ENCODE data around the gene PSORS1C1.
"Not testable (repeated sequence)": the region's sequence is repeated elsewhere in the genome, so short reads cannot be mapped to it uniquely, and the experiment has no call there.

The PSORS1C1 gene

DNA sequence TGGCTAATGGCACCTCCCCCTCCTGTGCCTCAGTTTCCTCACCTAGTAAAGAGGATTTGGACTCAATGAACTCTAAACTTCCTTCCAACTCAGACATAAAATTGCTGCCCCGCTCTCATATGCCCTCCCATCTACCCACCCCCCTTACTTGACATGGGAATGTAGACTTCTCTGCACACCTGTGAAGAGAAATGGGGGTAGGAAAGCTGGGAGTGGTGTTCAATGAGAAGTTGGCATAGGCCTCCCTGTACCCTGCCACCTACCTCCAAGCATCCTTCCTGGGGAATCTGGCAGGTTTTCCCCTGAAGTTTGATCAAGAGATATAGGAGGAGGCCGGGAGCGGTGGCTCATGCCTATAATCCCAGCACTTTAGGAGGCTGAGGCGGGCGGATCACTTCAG, 59.8 kb downstream of the PSORS1C1 start:
- Histone ChIP-seq H3K4me1 (ENCODE audit: control insufficient read depth, insufficient read depth, low read length) (peaks cover 24% of the 10 kb centered on the region), H3K9me3 (ENCODE audit: control insufficient read depth, low read length) (no peaks in the 10 kb centered on the region), H3K4me3 (ENCODE audit: insufficient read depth, low read depth, low read length) (no peak overlapping the region), H3K27me3 (ENCODE audit: control insufficient read depth, insufficient read depth, low read length, poor library complexity, severe bottlenecking) (peaks cover 27% of the 10 kb centered on the region), H3K27ac (ENCODE audit: insufficient read depth, low read depth, low read length, poor library complexity, severe bottlenecking) (no peak overlapping the region), H3K36me3 (ENCODE audit: control insufficient read depth, insufficient read depth, low read length) (no peaks in the 10 kb centered on the region)
- WGBS, 2 experiments, result 87 to 90% methylated on average over 4 to 5 of the region's 5 CpGs

GRCh38 chr6:31175971-31176370, 61.4 kb downstream of the PSORS1C1 start:
- 87 to 88% methylated on average over 3 of the region's 3 CpGs for WGBS, 2 experiments
- Histone ChIP-seq H3K36me3 (ENCODE audit: control insufficient read depth, insufficient read depth, low read length) (no peaks in the 10 kb centered on the region), H3K27me3 (ENCODE audit: control insufficient read depth, insufficient read depth, low read length, poor library complexity, severe bottlenecking) (peaks cover 11% of the 10 kb centered on the region), H3K4me1 (ENCODE audit: control insufficient read depth, insufficient read depth, low read length) (peaks cover 19% of the 10 kb centered on the region), H3K4me3 (ENCODE audit: insufficient read depth, low read depth, low read length) (no peak overlapping the region), H3K27ac (ENCODE audit: insufficient read depth, low read depth, low read length, poor library complexity, severe bottlenecking) (no peak overlapping the region), H3K9me3 (ENCODE audit: control insufficient read depth, low read length) (no peaks in the 10 kb centered on the region)

DNA sequence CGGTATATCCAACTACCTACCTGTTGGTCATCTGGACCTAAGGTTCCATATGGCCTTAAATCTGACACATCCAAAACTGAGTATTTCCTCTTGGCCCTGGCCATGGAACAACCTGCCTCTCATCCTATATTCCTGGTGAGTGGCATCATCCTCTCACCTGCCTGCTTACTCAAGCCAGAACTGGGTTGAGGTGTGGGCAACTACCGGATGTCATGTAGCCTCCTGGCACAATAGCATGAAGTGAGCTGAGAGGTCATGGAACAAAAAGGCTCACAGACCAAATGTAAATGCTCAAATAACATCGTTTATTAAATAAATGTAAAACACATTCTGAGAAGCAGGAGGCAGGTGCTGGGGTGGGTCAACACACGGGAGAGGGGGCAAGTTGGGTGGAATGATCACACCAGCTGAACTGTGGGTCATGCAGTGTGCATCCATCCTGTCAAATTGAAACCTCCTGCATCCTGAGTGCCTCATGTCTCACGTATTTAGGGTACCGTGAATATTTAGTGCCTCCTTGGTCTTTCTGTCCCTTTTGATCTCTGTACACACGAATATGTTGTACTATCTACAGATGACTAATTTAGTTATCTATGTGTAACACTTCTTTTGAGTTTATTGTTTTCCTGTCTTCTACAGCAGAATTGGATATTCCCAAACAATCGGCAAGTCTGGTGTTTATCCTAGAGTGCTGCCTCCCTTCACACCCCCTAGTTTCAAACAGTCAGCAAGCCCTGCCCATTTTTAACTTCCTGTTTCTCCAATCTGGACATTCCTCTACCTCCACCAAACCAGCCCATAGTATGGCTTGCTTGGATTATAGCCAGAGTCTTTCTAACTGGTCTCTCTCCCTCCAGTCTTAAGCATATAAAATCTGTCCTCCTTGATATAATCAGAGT, 63.8 kb downstream of the PSORS1C1 start:
- H3K9me3 ChIP-seq (ENCODE audit: control insufficient read depth, low read length), result no peaks in the 10 kb centered on the region
- H3K4me1 ChIP-seq (ENCODE audit: control insufficient read depth, insufficient read depth, low read length), result peaks cover under 1% of the 10 kb centered on the region
- WGBS, 2 experiments, result 96% methylated on average over 7 to 8 of the region's 8 CpGs
- no peak overlapping the region for H3K4me3 ChIP-seq (ENCODE audit: insufficient read depth, low read depth, low read length)
- H3K27ac ChIP-seq (ENCODE audit: insufficient read depth, low read depth, low read length, poor library complexity, severe bottlenecking), result no peak overlapping the region
- H3K27me3 ChIP-seq (ENCODE audit: control insufficient read depth, insufficient read depth, low read length, poor library complexity, severe bottlenecking), result no peaks in the 10 kb centered on the region
- no peaks in the 10 kb centered on the region for H3K36me3 ChIP-seq (ENCODE audit: control insufficient read depth, insufficient read depth, low read length)

DNA sequence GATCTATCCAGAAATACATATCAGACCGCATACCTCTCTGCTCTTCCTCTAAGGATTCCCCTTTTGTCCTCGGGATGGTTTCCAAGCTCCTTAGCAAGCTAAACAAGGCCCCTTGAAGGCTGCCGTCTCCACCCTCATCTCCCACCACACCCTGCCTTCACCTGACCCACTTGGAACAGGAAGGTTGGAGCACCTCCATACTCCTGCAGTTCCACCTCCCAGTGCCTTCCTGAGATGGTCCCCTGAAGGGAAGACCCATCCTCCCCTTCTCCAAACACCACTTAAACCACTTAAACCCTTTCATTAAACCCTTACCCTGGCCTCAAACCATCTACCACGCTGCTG, 64.4 kb downstream of the PSORS1C1 start:
- no peaks in the 10 kb centered on the region for H3K9me3 ChIP-seq (ENCODE audit: control insufficient read depth, low read length)
- H3K4me1 ChIP-seq (ENCODE audit: control insufficient read depth, insufficient read depth, low read length), result no peaks in the 10 kb centered on the region

DNA sequence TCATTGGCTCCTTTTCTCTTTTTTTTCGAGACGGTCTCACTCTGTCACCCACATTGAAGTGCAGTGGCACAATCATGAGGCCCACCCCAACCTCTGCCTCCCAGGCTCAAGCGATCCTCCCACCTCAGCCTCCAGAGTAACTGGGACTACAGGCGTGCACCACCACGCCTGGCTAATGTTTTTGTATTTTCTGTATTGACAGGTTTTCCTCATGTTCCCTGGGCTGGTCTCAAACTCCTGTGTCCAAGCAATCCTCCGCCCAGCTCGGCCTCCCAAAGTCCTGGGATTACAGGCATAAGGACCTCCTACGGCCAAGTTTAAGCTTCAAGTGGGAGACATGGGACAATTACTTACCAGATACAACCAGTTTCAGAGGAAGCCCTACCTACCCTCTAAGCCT, 65.3 kb downstream of the PSORS1C1 start:
- no peak overlapping the region for H3K4me3 ChIP-seq (ENCODE audit: insufficient read depth, low read depth, low read length)
- H3K27me3 ChIP-seq (ENCODE audit: control insufficient read depth, insufficient read depth, low read length, poor library complexity, severe bottlenecking), result no peaks in the 10 kb centered on the region

More for the DNA sequence above, 64.4 kb downstream of the PSORS1C1 start:
- WGBS, 2 experiments, result 90 to 95% methylated on average over 4 of the region's 4 CpGs
- no peaks in the 10 kb centered on the region for H3K36me3 ChIP-seq (ENCODE audit: control insufficient read depth, insufficient read depth, low read length)
- H3K27me3 ChIP-seq (ENCODE audit: control insufficient read depth, insufficient read depth, low read length, poor library complexity, severe bottlenecking), result no peaks in the 10 kb centered on the region
- H3K27ac ChIP-seq (ENCODE audit: insufficient read depth, low read depth, low read length, poor library complexity, severe bottlenecking), result no peak overlapping the region
- H3K4me3 ChIP-seq (ENCODE audit: insufficient read depth, low read depth, low read length), result no peak overlapping the region

DNA sequence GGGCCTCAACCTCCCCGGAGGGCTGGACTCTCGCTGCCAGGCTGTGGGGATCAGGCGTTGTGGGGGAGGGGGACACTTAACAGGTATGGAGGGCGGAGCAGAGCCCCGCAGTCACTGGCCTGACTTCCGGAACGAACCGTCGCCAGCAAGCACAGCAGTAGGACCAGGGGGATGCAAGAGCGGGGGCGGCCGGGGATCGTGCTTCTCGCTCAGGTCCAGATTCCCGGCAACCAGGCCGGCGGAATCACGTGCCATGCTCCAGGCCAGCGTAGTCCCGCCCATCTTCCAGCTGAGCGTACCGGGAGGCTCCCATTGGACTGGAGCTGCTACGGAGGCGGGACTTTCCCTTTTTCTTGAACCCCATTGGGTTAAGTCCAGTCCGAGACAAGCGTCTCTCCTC, 65.9 kb downstream of the PSORS1C1 start:
- Histone ChIP-seq H3K9me3 (ENCODE audit: control insufficient read depth, low read length) (no peaks in the 10 kb centered on the region), H3K4me1 (ENCODE audit: control insufficient read depth, insufficient read depth, low read length) (no peaks in the 10 kb centered on the region), H3K27me3 (ENCODE audit: control insufficient read depth, insufficient read depth, low read length, poor library complexity, severe bottlenecking) (no peaks in the 10 kb centered on the region), H3K27ac (ENCODE audit: insufficient read depth, low read depth, low read length, poor library complexity, severe bottlenecking) (no peak overlapping the region), H3K4me3 (ENCODE audit: insufficient read depth, low read depth, low read length) (no peak overlapping the region), H3K36me3 (ENCODE audit: control insufficient read depth, insufficient read depth, low read length) (no peaks in the 10 kb centered on the region)
- WGBS, 2 experiments, result 94 to 95% methylated on average over 26 of the region's 26 CpGs

More for the DNA sequence above, 65.3 kb downstream of the PSORS1C1 start:
- Histone ChIP-seq H3K36me3 (ENCODE audit: control insufficient read depth, insufficient read depth, low read length) (no peaks in the 10 kb centered on the region), H3K4me1 (ENCODE audit: control insufficient read depth, insufficient read depth, low read length) (no peaks in the 10 kb centered on the region), H3K9me3 (ENCODE audit: control insufficient read depth, low read length) (no peaks in the 10 kb centered on the region), H3K27ac (ENCODE audit: insufficient read depth, low read depth, low read length, poor library complexity, severe bottlenecking) (no peak overlapping the region)
- 90 to 98% methylated on average over 8 of the region's 8 CpGs for WGBS, 2 experiments

DNA sequence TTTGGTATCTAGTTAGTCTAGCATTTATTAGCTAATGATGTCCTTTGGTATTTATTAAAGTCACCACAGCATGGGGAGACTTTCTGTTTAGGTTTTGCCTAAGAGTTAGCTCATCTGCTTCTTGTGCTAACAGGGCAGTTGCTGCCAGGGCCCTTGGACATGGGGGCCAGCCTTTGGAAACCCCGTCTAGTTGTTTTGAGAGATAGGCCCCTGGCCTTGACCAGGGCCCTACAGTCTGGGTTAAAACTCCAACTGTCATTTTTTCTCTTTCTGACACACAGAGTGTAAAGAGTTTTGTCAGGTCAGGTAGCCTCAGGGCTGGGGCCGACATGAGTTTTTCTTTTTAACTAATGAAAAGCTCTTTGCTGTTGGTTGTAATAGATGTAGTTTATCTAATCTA, 68.7 kb downstream of the PSORS1C1 start:
- not testable (repeated sequence) for H3K36me3 ChIP-seq (ENCODE audit: control insufficient read depth, insufficient read depth, low read length); H3K4me3 ChIP-seq (ENCODE audit: insufficient read depth, low read depth, low read length); H3K4me1 ChIP-seq (ENCODE audit: control insufficient read depth, insufficient read depth, low read length); H3K9me3 ChIP-seq (ENCODE audit: control insufficient read depth, low read length); H3K27ac ChIP-seq (ENCODE audit: insufficient read depth, low read depth, low read length, poor library complexity, severe bottlenecking); H3K27me3 ChIP-seq (ENCODE audit: control insufficient read depth, insufficient read depth, low read length, poor library complexity, severe bottlenecking)
- 95 to 100% methylated on average over 1 of the region's 2 CpGs for WGBS, 2 experiments

DNA sequence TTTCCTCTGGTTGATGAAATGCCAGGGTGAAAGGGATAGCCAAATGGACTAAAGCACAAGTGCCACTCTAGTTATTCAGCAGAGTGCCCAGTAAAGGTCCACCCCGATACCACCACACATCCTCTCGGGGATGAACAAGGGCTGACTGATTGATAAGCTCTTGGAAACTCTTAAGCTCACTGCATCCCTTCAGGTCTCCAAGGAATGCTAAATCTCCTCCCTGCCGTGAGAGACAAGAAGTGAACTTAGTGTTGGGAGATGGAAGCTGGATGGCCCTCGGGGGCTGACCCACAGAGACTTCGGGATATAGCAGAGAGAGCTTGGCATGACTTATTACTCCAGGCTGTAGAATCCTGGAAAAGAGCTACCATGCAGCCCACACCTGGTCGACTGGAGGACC, 69.3 kb downstream of the PSORS1C1 start:
- H3K4me3 ChIP-seq (ENCODE audit: insufficient read depth, low read depth, low read length), result not testable (repeated sequence)
- WGBS, 2 experiments, result 49 to 52% methylated on average over 6 of the region's 6 CpGs

DNA sequence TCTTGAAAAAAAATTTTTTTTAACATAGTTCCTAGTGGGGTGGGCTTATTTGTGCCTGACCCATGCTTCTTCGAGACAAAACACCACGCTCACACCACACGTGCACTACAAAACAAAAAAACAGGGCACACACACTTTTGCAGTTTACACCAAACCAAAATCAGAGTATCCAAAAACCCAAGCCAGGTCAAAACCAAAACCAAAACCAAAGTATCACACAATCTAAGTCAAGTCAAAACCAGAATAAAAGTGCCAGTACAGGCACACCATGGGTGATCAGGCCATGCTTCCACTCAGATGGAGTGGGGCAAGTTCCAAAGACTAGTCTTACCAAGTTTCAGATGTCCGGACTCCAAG, 71.1 kb downstream of the PSORS1C1 start:
- H3K27ac ChIP-seq (ENCODE audit: insufficient read depth, low read depth, low read length, poor library complexity, severe bottlenecking); H3K27me3 ChIP-seq (ENCODE audit: control insufficient read depth, insufficient read depth, low read length, poor library complexity, severe bottlenecking); H3K9me3 ChIP-seq (ENCODE audit: control insufficient read depth, low read length); H3K36me3 ChIP-seq (ENCODE audit: control insufficient read depth, insufficient read depth, low read length); H3K4me1 ChIP-seq (ENCODE audit: control insufficient read depth, insufficient read depth, low read length); H3K4me3 ChIP-seq (ENCODE audit: insufficient read depth, low read depth, low read length): not testable (repeated sequence)
- 89 to 93% methylated on average over 4 of the region's 4 CpGs for WGBS, 2 experiments

More for the DNA sequence above, 69.3 kb downstream of the PSORS1C1 start:
- H3K9me3 ChIP-seq (ENCODE audit: control insufficient read depth, low read length); H3K4me1 ChIP-seq (ENCODE audit: control insufficient read depth, insufficient read depth, low read length); H3K27me3 ChIP-seq (ENCODE audit: control insufficient read depth, insufficient read depth, low read length, poor library complexity, severe bottlenecking); H3K36me3 ChIP-seq (ENCODE audit: control insufficient read depth, insufficient read depth, low read length); H3K27ac ChIP-seq (ENCODE audit: insufficient read depth, low read depth, low read length, poor library complexity, severe bottlenecking): not testable (repeated sequence)

DNA sequence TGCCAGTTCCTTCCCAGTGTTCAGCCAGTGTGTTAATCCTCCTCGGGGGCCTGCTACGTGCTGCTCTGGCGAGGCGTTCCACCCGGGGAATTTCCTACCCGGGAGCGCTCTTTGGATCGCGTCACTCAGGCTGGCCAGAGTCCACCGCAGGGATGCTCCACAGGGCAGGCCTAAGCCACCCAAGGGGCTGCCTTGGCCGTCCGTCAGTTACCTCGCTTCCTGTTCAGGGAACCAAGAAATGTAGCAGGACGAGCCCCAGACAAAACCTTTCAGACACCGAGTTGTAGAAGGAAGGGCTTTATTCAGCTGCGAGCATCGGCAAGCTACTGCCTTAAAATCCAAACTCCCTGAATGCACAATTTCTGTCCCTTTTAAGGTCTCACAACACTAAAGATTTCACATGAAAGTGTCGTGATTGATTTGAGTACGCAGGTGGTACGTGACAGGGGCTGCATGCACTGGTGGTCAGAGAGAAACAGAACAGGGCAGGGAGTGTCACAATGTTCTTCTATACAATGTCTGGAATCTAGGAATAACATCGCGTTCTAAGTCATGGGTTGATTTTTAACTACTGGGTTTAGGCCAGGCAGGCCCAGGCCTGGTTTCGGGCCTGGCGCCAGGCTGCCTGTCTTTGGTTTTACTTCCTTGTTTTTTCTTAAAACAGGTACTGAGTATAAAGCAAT, 71.6 kb downstream of the PSORS1C1 start:
- Histone ChIP-seq H3K27ac (ENCODE audit: insufficient read depth, low read depth, low read length, poor library complexity, severe bottlenecking) (no peak overlapping the region), H3K36me3 (ENCODE audit: control insufficient read depth, insufficient read depth, low read length) (no peaks in the 10 kb centered on the region), H3K4me1 (ENCODE audit: control insufficient read depth, insufficient read depth, low read length) (no peaks in the 10 kb centered on the region), H3K4me3 (ENCODE audit: insufficient read depth, low read depth, low read length) (no peak overlapping the region), H3K27me3 (ENCODE audit: control insufficient read depth, insufficient read depth, low read length, poor library complexity, severe bottlenecking) (no peaks in the 10 kb centered on the region), H3K9me3 (ENCODE audit: control insufficient read depth, low read length) (no peaks in the 10 kb centered on the region)
- 90 to 91% methylated on average over 24 of the region's 24 CpGs for WGBS, 2 experiments

Data from ectodermal cell (in vitro differentiated cells).